GM23248 (cell line): ENCODE results near the gene ALDH8A1. TPM values are rescaled to one million over a fixed set of nuclear protein-coding genes. Genes with fewer than 3 reads are reported as not detected.
A peak's percentile ranks its signal among the peaks of the same experiment; 100 is the strongest.

Experiments used
- DNase-seq: peaks from one replicate; pipeline ENCODE4 v3.0.0-alpha.2; 2015
- H2AFZ ChIP-seq: fragments of 200-600 bp; sonication (generic); 2 replicates; pipeline ENCODE4 v1.6.1; 2016; ENCODE audit warnings: antibody characterized with exemption
- H3F3A ChIP-seq: fragments of 200-600 bp; sonication (generic); 2 replicates; pipeline ENCODE4 v1.6.1; 2016; ENCODE audit warnings: mild to moderate bottlenecking, antibody characterized with exemption, mixed run types; ENCODE audit not compliant: insufficient read depth
- H3K27ac ChIP-seq: fragments of 200-600 bp; sonication (generic); 2 replicates; pipeline ENCODE4 v1.5.1; 2016; ENCODE audit warnings: mild to moderate bottlenecking
- H3K27me3 ChIP-seq: fragments of 200-600 bp; sonication (generic); replicated peaks from 2 replicates; pipeline ENCODE4 v1.6.1; 2016; ENCODE audit warnings: mild to moderate bottlenecking; ENCODE audit not compliant: insufficient read depth
- H3K36me3 ChIP-seq: fragments of 200-600 bp; sonication (generic); 2 replicates; pipeline ENCODE4 v1.6.1; 2016; ENCODE audit warnings: low read depth, mild to moderate bottlenecking
- H3K4me1 ChIP-seq: fragments of 200-600 bp; sonication (generic); 2 replicates; pipeline ENCODE4 v1.6.1; 2016; ENCODE audit warnings: mild to moderate bottlenecking; ENCODE audit not compliant: insufficient read depth
- H3K4me2 ChIP-seq: fragments of 200-600 bp; sonication (generic); one replicate; pipeline ENCODE4 v1.6.1; 2016; ENCODE audit warnings: mild to moderate bottlenecking; ENCODE audit not compliant: unreplicated experiment
- H3K4me3 ChIP-seq: fragments of 200-600 bp; sonication (generic); 2 replicates; pipeline ENCODE4 v1.5.1; 2016; ENCODE audit warnings: mild to moderate bottlenecking
- H3K79me2 ChIP-seq: fragments of 200-600 bp; sonication (generic); 2 replicates; pipeline ENCODE4 v1.6.1; 2016; ENCODE audit warnings: mild to moderate bottlenecking; ENCODE audit not compliant: insufficient read depth
- H3K9ac ChIP-seq: fragments of 200-600 bp; sonication (generic); 2 replicates; pipeline ENCODE4 v1.6.1; 2016; ENCODE audit warnings: mild to moderate bottlenecking
- H3K9me2 ChIP-seq: fragments of 200-600 bp; sonication (generic); 2 replicates; pipeline ENCODE4 v1.6.1; 2016; ENCODE audit warnings: mixed run types, mild to moderate bottlenecking, moderate library complexity; ENCODE audit not compliant: insufficient read depth
- H3K9me3 ChIP-seq: fragments of 200-600 bp; sonication (generic); one replicate; pipeline ENCODE4 v1.6.1; 2017; ENCODE audit warnings: low read depth
- H4K20me1 ChIP-seq: fragments of 200-600 bp; sonication (generic); 2 replicates; pipeline ENCODE4 v1.6.0; 2016; ENCODE audit not compliant: insufficient read depth
- EZH2 ChIP-seq: fragments of 200-600 bp; sonication (generic); IDR thresholded peaks from 2 replicates; pipeline ENCODE4 v1.6.1; 2018; ENCODE audit warnings: antibody characterized with exemption, mild to moderate bottlenecking; ENCODE audit not compliant: insufficient read depth, poor library complexity, severe bottlenecking
- EZH2phosphoT487 ChIP-seq: fragments of 200-600 bp; sonication (generic); IDR thresholded peaks from 2 replicates; pipeline ENCODE4 v1.6.1; 2018; ENCODE audit warnings: antibody characterized with exemption, moderate library complexity, mild to moderate bottlenecking, low read depth; ENCODE audit not compliant: insufficient read depth
- WGBS, 2 experiments: methylation state at CpG; one replicate each; pipeline ENCODE4 v1.1.6; 2015 to 2017; ENCODE audit warnings: low lambda C conversion rate in 2 of 2, low coverage in 1 of 2; ENCODE audit errors: missing lambda C conversion rate in 2 of 2; 5-methylcytosine and 5-hydroxymethylcytosine counted together
- in situ Hi-C: fragments of 300-500 bp; cut with MboI; formaldehyde crosslinking; loops from 2 replicates; pipeline ENCODE4 v1.15.0; 2020
- polyA plus RNA-seq: library from polyadenylated mRNA; unstranded; fragments of >200 nt; fragmentation: Nextera tagmentation; extraction: Ambion mirVana; gene quantifications from 2 replicates; pipeline ENCODE4 v1.2.1, GENCODE V29; 2016
- total RNA-seq: library from RNA; depleted of rRNA; stranded (reverse); fragments of >200 nt; shearing (Covaris generic); gene quantifications from 2 replicates; pipeline ENCODE4 v1.2.3, GENCODE V29; 2014

The ALDH8A1 gene
- total and polyA plus RNA-seq, 2 experiments from 2014 or later = not detected

- in situ Hi-C loops = no loop called here
- WGBS, 2 experiments = 66 to 75% methylated on average over 3 of the region's 3 CpGs
- no peaks in the 10 kb centered on the region for H3F3A ChIP-seq
- no peaks in the 10 kb centered on the region for H3K79me2 ChIP-seq
- H2AFZ ChIP-seq = no peak overlapping the region
- H3K4me3 ChIP-seq = no peak overlapping the region
- no peak overlapping the region for H3K9ac ChIP-seq
- peak; percentile 60 for DNase-seq
- no peaks in the 10 kb centered on the region for H3K4me1 ChIP-seq
- no peaks in the 10 kb centered on the region for H3K27me3 ChIP-seq
- no peaks in the 10 kb centered on the region for H3K36me3 ChIP-seq
- TF ChIP-seq EZH2phosphoT487 = no peak
- H3K9me3 ChIP-seq = no peaks in the 10 kb centered on the region
- H4K20me1 ChIP-seq = no peaks in the 10 kb centered on the region
- H3K9me2 ChIP-seq = no peaks in the 10 kb centered on the region
- 0 out of 2 replicates have a peak overlapping the region, but pooled peaks have one; percentile 4 for H3K27ac ChIP-seq
- H3K4me2 ChIP-seq = no peak overlapping the region
Measured at GRCh38 chr6:134925800-134926199, 24.1 kb downstream of the ALDH8A1 start.

GRCh38 chr6:134921721-134922261, 28.1 kb downstream of the ALDH8A1 start:
- H3K4me1 ChIP-seq = no peaks in the 10 kb centered on the region
- no peak overlapping the region for H3K4me3 ChIP-seq
- no peaks in the 10 kb centered on the region for H3K36me3 ChIP-seq
- no peaks in the 10 kb centered on the region for H3K9me3 ChIP-seq
- no peaks in the 10 kb centered on the region for H4K20me1 ChIP-seq
- in situ Hi-C loops = no loop called here
- WGBS, 2 experiments = 65 to 73% methylated on average over 6 of the region's 6 CpGs
- no peak overlapping the region for H2AFZ ChIP-seq
- TF ChIP-seq EZH2phosphoT487 (no peak), EZH2 (no peak)
- H3K27ac ChIP-seq = no peak overlapping the region
- no peaks in the 10 kb centered on the region for H3K27me3 ChIP-seq
- H3K9ac ChIP-seq = no peak overlapping the region
- no peaks in the 10 kb centered on the region for H3K9me2 ChIP-seq
- H3K79me2 ChIP-seq = no peaks in the 10 kb centered on the region
- no peak for DNase-seq
- H3F3A ChIP-seq = no peaks in the 10 kb centered on the region
- H3K4me2 ChIP-seq = no peak overlapping the region

GRCh38 chr6:134921276-134921675, 28.6 kb downstream of the ALDH8A1 start:
- DNase-seq = no peak
- H3K36me3 ChIP-seq = no peaks in the 10 kb centered on the region
- H3K27me3 ChIP-seq = no peaks in the 10 kb centered on the region
- H3F3A ChIP-seq = no peaks in the 10 kb centered on the region
- in situ Hi-C loops = no loop called here
- TF ChIP-seq EZH2 = no peak
- no peak for TF ChIP-seq EZH2phosphoT487
- no peaks in the 10 kb centered on the region for H3K79me2 ChIP-seq
- H3K9ac ChIP-seq = no peak overlapping the region
- no peaks in the 10 kb centered on the region for H3K4me1 ChIP-seq
- no peak overlapping the region for H3K4me3 ChIP-seq
- no peaks in the 10 kb centered on the region for H3K9me2 ChIP-seq
- H3K9me3 ChIP-seq = no peaks in the 10 kb centered on the region
- H3K27ac ChIP-seq = no peak overlapping the region
- WGBS, 2 experiments = 87 to 93% methylated on average over 5 of the region's 5 CpGs
- no peaks in the 10 kb centered on the region for H4K20me1 ChIP-seq
- no peak overlapping the region for H3K4me2 ChIP-seq
- no peak overlapping the region for H2AFZ ChIP-seq

DNA sequence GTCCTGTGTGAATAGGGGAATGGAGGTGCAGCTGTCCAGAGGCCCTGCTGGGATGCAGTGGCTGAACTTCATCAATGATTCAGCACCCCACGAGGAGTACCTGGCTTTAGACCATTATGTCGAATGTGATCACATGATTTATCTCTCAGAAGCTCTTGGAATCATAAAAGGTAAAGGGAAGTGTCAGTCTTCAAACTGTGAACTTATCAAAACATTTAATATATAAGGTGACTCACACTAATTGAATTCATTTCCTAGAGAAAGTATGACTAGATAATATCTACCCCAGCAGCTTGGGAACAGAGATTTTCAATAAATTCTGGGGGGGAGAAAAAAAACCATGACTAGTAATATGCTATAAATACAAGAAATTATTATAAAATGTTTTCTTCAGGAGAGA, 29.5 kb downstream of the ALDH8A1 start:
- H3K79me2 ChIP-seq = no peaks in the 10 kb centered on the region
- no peaks in the 10 kb centered on the region for H3K36me3 ChIP-seq
- WGBS, 2 experiments = 47 to 51% methylated on average over 2 of the region's 2 CpGs
- peak; percentile 10 for DNase-seq
- no peaks in the 10 kb centered on the region for H3K9me2 ChIP-seq
- no peak for TF ChIP-seq EZH2phosphoT487
- TF ChIP-seq EZH2 = no peak
- H3K9me3 ChIP-seq = no peaks in the 10 kb centered on the region
- H2AFZ ChIP-seq = no peak overlapping the region
- in situ Hi-C loops = no loop called here
- H4K20me1 ChIP-seq = no peaks in the 10 kb centered on the region
- H3K4me2 ChIP-seq = no peak overlapping the region
- H3K9ac ChIP-seq = no peak overlapping the region
- H3K27ac ChIP-seq = no peak overlapping the region
- H3K4me1 ChIP-seq = no peaks in the 10 kb centered on the region
- no peaks in the 10 kb centered on the region for H3F3A ChIP-seq
- no peaks in the 10 kb centered on the region for H3K27me3 ChIP-seq
- no peak overlapping the region for H3K4me3 ChIP-seq

GRCh38 chr6:134918418-134918961, 31.4 kb downstream of the ALDH8A1 start:
- in situ Hi-C loops = no loop called here

More at GRCh38 chr6:134918418-134918961, 31.4 kb downstream of the ALDH8A1 start:
- H3K27ac ChIP-seq = no peak overlapping the region
- H3K79me2 ChIP-seq = no peaks in the 10 kb centered on the region
- no peaks in the 10 kb centered on the region for H3K27me3 ChIP-seq
- no peak overlapping the region for H3K4me2 ChIP-seq
- no peaks in the 10 kb centered on the region for H3K4me1 ChIP-seq
- H3K9ac ChIP-seq = no peak overlapping the region
- no peak overlapping the region for H2AFZ ChIP-seq
- DNase-seq = no peak
- no peak for TF ChIP-seq EZH2phosphoT487
- TF ChIP-seq EZH2 = no peak
- H3K4me3 ChIP-seq = no peak overlapping the region
- H3F3A ChIP-seq = no peaks in the 10 kb centered on the region
- H3K9me3 ChIP-seq = no peaks in the 10 kb centered on the region
- no peaks in the 10 kb centered on the region for H3K9me2 ChIP-seq
- no peaks in the 10 kb centered on the region for H4K20me1 ChIP-seq
- WGBS, 2 experiments = 95 to 96% methylated on average over 17 of the region's 17 CpGs
- no peaks in the 10 kb centered on the region for H3K36me3 ChIP-seq
